HG02943 (cell line): ENCODE data around the gene ANXA7.
"Not testable (repeated sequence)": the region's sequence is repeated elsewhere in the genome, so short reads cannot be mapped to it uniquely, and the experiment has no call there.

ENCODE experiments used
- ATAC-seq: cut with Tn5 transposase; IDR thresholded peaks from one replicate; pipeline ENCODE4 v1.9.1; 2021; ENCODE audit warnings: mild to moderate bottlenecking, low read depth, moderate library complexity; ENCODE audit not compliant: unreplicated experiment

ANXA7 gene

GRCh38 chr10:73408978-73409521 lies 4.8 kb downstream of the ANXA7 start:
- no peak for ATAC-seq

GRCh38 chr10:73408061-73408460 lies 5.8 kb downstream of the ANXA7 start:
- no peak for ATAC-seq

DNA sequence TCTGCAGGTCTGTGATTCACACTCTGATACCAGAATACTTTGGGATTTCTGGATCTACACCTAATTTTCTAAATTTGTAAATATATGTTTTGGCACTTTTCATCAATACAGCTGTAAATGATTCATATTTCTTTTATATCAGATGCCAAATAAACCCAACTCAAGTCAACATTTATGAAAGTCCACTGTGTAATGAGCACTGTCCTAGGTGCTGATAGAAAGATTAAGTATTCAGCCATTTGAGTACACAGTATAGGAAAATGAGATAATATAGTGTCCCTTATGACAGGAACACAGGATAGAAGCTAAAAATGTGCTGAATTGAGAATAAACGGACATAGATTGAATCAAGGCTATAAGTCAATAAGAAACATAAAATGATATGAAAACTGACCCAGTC lies 6.4 kb downstream of the ANXA7 start:
- ATAC-seq = no peak

DNA sequence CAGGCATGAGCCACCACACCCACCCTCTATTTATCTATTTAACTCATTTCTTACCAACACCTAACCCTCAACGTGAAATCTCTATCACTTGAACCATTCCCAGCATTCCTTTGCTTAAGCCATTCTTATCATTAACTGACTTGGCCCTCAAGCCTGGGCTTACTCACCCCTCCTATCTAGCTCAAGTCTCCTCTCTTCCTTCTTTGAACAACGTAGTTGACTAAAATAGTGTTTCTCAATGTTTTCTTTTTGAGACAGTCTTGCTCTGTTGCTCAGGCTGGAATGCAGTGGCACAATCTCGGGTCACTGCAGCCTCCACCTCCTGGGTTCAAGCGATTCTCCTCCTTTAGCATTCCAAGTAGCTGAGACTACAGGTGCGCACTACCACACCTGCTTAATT lies 7.0 kb downstream of the ANXA7 start:
- no peak for ATAC-seq

DNA sequence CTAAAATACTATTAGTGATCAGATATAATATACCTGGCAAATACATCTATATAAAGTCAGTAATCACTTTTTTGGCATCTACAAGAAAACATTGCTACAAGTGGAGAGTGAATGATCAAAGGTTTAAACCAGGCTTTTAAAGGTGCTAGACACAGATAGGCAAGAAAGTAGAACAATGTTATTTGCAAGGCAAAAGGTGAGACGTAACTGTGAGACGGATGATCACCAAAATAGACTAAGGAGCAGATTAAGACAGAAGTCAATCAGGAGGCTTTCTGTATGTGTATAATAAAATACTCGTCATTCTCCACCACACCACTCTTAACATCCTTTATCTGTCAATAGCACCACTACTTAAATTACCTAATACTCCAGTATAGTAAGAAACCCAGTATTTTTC lies 8.3 kb downstream of the ANXA7 start:
- no peak for ATAC-seq

- no peak for ATAC-seq
Observed at GRCh38 chr10:73404690-73405089, 9.2 kb downstream of the ANXA7 start.

- no peak for ATAC-seq
Observed at GRCh38 chr10:73401636-73402035, 12.2 kb downstream of the ANXA7 start.

- ATAC-seq = no peak
Observed at GRCh38 chr10:73399063-73399462, 14.8 kb downstream of the ANXA7 start.

DNA sequence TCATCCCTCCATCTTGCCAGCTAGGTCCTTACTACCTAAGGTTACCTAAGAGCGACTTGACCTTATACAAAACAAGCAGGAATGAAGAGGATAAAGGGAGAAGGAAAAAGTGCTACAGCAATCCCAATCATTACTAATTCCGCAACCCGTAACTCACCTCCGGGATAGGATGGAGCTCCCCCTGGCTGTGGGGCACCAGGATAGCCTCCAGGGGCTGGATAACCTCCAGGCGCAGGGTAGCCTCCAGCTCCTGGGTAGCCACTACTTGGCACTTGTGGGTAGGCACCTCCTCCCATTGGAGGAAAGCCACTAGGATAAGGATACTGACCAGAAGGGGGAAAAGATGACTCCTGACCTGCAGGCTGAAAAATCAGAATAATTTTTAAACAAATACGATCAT lies 15.8 kb downstream of the ANXA7 start:
- no peak for ATAC-seq

GRCh38 chr10:73394325-73394724 lies 19.5 kb downstream of the ANXA7 start:
- not testable (repeated sequence) for ATAC-seq

DNA sequence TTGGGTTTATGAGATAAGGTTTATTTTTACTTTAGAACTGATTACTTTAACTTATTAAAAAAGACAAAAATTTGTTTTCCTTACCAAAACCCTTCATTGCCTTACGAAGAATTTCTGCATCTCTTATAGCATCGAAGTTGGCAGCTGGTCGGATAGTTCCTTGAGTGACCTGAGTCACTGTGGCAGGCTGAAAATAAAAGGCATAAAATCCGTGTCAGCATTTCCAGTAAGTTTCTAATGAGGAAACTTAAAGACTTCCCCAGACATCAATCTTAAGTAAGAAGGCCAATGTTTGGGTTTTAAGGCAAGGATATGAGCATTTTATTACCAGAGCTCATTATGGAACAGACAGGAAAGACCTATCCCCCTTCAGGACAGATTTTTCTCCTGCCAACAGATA lies 25.6 kb downstream of the ANXA7 start:
- ATAC-seq = no peak

DNA sequence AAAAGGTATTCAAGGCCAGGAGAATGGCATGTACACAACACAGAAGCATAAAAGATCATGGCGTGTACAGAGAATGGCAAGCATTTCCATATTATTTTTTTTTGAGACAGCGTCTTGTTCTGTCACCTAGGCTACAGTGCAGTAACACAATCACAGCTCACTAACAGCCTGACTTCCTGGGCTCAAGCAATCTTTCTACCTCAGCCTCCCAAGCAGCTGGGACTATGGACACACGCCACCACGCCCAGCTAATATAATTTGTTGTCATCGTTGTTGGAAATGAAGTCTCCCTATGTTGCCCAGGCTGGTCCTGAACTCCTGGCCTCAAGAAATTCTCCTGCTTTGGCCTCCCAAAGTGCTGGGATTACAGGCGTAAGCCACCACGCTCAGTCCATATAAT lies 27.3 kb downstream of the ANXA7 start:
- no peak for ATAC-seq

GRCh38 chr10:73379064-73379748 lies 34.7 kb downstream of the ANXA7 start:
- ATAC-seq = no peak

GRCh38 chr10:73376679-73377078 lies 37.2 kb downstream of the ANXA7 start:
- ATAC-seq = no peak

GRCh38 chr10:73368238-73368637 lies 45.6 kb downstream of the ANXA7 start:
- no peak for ATAC-seq

DNA sequence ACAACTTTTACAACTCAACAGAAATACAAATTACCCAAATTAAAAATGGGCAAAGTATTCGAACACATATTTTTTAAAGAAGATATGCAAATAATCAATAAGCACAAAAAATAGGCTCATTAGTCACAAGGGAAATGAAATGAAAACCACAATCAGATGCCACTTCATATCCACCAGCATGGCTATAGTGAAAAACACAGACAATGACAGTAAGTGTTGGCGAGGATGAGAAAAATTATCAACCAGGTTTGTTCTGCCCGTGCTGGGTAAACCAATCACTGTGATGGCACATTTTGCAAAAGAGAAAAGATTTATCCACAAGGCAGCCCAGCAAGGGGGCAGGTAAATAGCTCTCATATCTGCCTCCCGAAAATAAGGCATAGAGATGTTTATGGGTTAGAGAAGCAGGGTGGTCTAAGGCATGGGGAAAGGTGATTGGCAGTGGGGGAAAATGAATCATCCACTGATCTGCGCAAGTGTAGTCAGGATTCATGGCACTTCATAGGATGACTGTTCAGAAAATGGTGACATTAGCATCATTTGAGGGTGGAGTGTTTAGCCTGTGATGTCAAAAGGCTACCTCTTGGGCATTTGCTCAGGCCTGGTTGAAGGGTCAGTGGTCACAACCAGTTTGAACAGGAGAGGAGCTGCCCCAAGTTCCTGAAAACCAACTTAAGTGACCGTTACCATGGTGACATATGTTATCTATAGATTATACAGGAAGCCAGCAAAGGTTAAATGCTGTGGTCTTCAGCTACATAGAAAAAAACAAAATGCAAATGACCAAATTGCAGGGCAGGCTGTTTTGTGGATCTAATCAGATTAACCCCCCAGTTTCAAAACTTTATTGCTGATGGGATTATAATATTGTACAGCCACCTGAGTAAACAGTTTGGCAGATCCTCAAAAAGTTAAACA lies 47.2 kb downstream of the ANXA7 start:
- no peak for ATAC-seq

DNA sequence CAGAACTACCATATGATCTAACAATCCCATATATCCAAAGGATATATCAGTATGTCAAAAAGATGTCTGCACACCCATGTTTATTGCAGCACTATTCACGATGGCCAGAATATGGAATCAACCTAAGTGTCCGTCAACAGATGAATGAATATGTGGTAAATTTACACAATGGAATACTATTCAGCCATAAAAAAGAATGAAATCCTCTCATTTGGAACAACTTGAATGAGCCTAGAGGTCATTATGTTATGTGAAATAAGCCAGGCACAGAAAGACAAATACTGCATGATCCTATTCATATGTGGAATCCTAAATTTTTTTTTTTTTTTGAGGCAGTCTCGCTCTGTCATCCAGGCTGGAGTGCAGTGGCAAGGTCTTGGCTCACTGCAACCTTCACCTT lies 48.9 kb downstream of the ANXA7 start:
- no peak for ATAC-seq

DNA sequence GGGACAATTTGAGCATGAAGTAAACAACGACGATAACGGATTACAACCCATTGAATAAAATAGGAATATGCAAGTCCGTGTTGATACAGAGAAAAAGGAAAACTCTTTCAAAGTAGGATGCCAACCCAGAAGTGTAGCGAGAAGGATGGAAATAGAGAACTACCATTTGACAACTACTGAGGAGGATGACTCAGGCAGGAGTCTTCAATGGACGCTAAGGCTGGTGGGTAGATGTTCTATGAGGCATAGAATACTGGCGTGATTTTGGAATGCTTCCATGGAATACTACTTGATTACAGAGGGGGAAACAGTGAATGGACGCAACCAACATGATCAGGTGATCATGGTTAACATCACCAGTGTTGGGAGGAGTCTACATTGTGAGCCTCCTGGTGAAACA lies 54.4 kb downstream of the ANXA7 start:
- no peak for ATAC-seq

- ATAC-seq = peak; percentile 84
Observed at GRCh38 chr10:73358331-73359279, 55.3 kb downstream of the ANXA7 start, which contains the start of gene CFAP70. CFAP70 (minus strand) TSS chr10:73358864; CDS start chr10:73354796, 4,068 bp downstream.

GRCh38 chr10:73357821-73358220 lies 56.0 kb downstream of the ANXA7 start:
- ATAC-seq = no peak
